Peyer's patch (tissue), 4 donors: ENCODE results near the gene PHF10. TPM values are rescaled to one million over a fixed set of nuclear protein-coding genes. Genes with fewer than 3 reads are reported as not detected.
A peak's percentile ranks its signal among the peaks of the same experiment; 100 is the strongest.

Experiments
- DNase-seq, 3 donors: peaks; one replicate each; pipeline ENCODE4 v3.0.0-alpha.2; 2017 to 2019
- H3K27ac ChIP-seq, 4 donors: fragments of 200-600 bp; sonication (generic); one replicate each; pipeline ENCODE4 v1.5.1; 2016 to 2019
- H3K27me3 ChIP-seq, 2 donors: fragments of 200-600 bp; sonication (generic); one replicate each; pipeline ENCODE4 v1.5.1; 2019
- H3K36me3 ChIP-seq, 3 donors: fragments of 200-600 bp; sonication (generic); one replicate each; pipeline ENCODE4 v1.5.1; 2016 to 2019
- H3K4me1 ChIP-seq, 4 donors: fragments of 200-600 bp; sonication (generic); one replicate each; pipeline ENCODE4 v1.5.1; 2016 to 2019
- H3K4me3 ChIP-seq, 4 donors: fragments of 200-600 bp; sonication (generic); 1 replicate in 3 of 4; 2 replicates in 1 of 4; pipeline ENCODE4 v1.5.1; 2016 to 2019; ENCODE audit warnings: mild to moderate bottlenecking in 1 of 4
- H3K9me3 ChIP-seq, 4 donors: fragments of 200-600 bp; sonication (generic); one replicate each; pipeline ENCODE4 v1.5.1; 2016 to 2019; ENCODE audit warnings: mild to moderate bottlenecking in 1 of 4
- CTCF ChIP-seq, 6 experiments: fragments of 450-650 bp in 4 of 6; fragments of 200-600 bp in 2 of 6; sonication (generic) in 1 of 6; IDR thresholded peaks; one replicate each; pipeline ENCODE4 v1.5.1; 2017 to 2019; ENCODE audit warnings: antibody characterized with exemption in 6 of 6, mild to moderate bottlenecking in 3 of 6, moderate library complexity in 1 of 6
- POLR2A ChIP-seq, 2 donors: fragments of 450-650 bp; IDR thresholded peaks; one replicate each; pipeline ENCODE4 v1.5.1; 2017; ENCODE audit warnings: antibody characterized with exemption in 2 of 2, mild to moderate bottlenecking in 2 of 2, moderate library complexity in 2 of 2
- total RNA-seq, 4 donors: library from RNA; depleted of rRNA; stranded (reverse); fragments of >200 nt; gene quantifications; one replicate each; pipeline ENCODE4 v1.1.0, GENCODE V29; 2016

PHF10 gene
- total RNA-seq, 4 donors from 2014 or later, result 23.3 to 46.0 (median 30.6) TPM

GRCh38 chr6:169669889-169670288, 54.4 kb downstream of the PHF10 start:
- no peaks in the 10 kb centered on the region for H3K9me3 ChIP-seq
- TF ChIP-seq POLR2A (IDR thresholded peaks at IDR 0.05) (no peak), CTCF (IDR thresholded peaks at IDR 0.05) (no peak)
- no peaks in the 10 kb centered on the region for H3K4me1 ChIP-seq
- H3K27me3 ChIP-seq, result no peaks in the 10 kb centered on the region
- H3K4me3 ChIP-seq, result no peak overlapping the region
- no peak for DNase-seq
- peaks cover 0 to 23% (median 0%) of the 10 kb centered on the region in 3 donors for H3K36me3 ChIP-seq
- peak overlapping the region in 1 of 4 donors; percentile 16 for H3K27ac ChIP-seq

- H3K36me3 ChIP-seq, result peaks cover 0 to 26% (median 0%) of the 10 kb centered on the region in 3 donors
- H3K27ac ChIP-seq, result peak overlapping the region in 1 of 4 donors; percentile 16
- H3K4me1 ChIP-seq, result no peaks in the 10 kb centered on the region
These were observed 55.2 kb downstream of the PHF10 start for GRCh38 chr6:169669147-169669546.

GRCh38 chr6:169668203-169668847, 56.0 kb downstream of the PHF10 start:
- Histone ChIP-seq H3K9me3 (no peaks in the 10 kb centered on the region), H3K36me3 (peaks cover 0 to 34% (median 0%) of the 10 kb centered on the region in 3 donors), H3K27ac (no peak overlapping the region), H3K4me3 (no peak overlapping the region), H3K4me1 (no peaks in the 10 kb centered on the region), H3K27me3 (no peaks in the 10 kb centered on the region)
- TF ChIP-seq CTCF (IDR thresholded peaks at IDR 0.05), result no peak
- no peak for TF ChIP-seq POLR2A (IDR thresholded peaks at IDR 0.05)
- no peak for DNase-seq

More at GRCh38 chr6:169669147-169669546, 55.2 kb downstream of the PHF10 start:
- no peak for DNase-seq
- H3K4me3 ChIP-seq, result no peak overlapping the region
- H3K27me3 ChIP-seq, result no peaks in the 10 kb centered on the region
- TF ChIP-seq POLR2A (IDR thresholded peaks at IDR 0.05) (no peak), CTCF (IDR thresholded peaks at IDR 0.05) (no peak)
- no peaks in the 10 kb centered on the region for H3K9me3 ChIP-seq

GRCh38 chr6:169667716-169668115, 56.6 kb downstream of the PHF10 start:
- Histone ChIP-seq H3K4me1 (no peaks in the 10 kb centered on the region), H3K27me3 (no peaks in the 10 kb centered on the region), H3K4me3 (no peak overlapping the region), H3K9me3 (no peaks in the 10 kb centered on the region), H3K36me3 (peaks cover 0 to 34% (median 0%) of the 10 kb centered on the region in 3 donors), H3K27ac (no peak overlapping the region)
- TF ChIP-seq CTCF (IDR thresholded peaks at IDR 0.05), result no peak
- no peak for TF ChIP-seq POLR2A (IDR thresholded peaks at IDR 0.05)
- DNase-seq, result no peak

GRCh38 chr6:169666441-169666840, 57.9 kb downstream of the PHF10 start:
- Histone ChIP-seq H3K36me3 (peaks cover 0 to 34% (median 0%) of the 10 kb centered on the region in 3 donors), H3K9me3 (no peaks in the 10 kb centered on the region), H3K4me1 (no peaks in the 10 kb centered on the region), H3K27me3 (no peaks in the 10 kb centered on the region), H3K4me3 (no peak overlapping the region), H3K27ac (no peak overlapping the region)
- TF ChIP-seq CTCF (IDR thresholded peaks at IDR 0.05), result no peak
- TF ChIP-seq POLR2A (IDR thresholded peaks at IDR 0.05), result no peak
- DNase-seq, result no peak
